GM19397 (cell line): ENCODE data around the gene NTRK1.
"Not testable (repeated sequence)": the region's sequence is repeated elsewhere in the genome, so short reads cannot be mapped to it uniquely, and the experiment has no call there.

ENCODE experiments used
- ATAC-seq: cut with Tn5 transposase; IDR thresholded peaks from one replicate; pipeline ENCODE4 v1.9.1; 2021; ENCODE audit warnings: mild to moderate bottlenecking, moderate library complexity; ENCODE audit not compliant: unreplicated experiment

NTRK1 gene

DNA sequence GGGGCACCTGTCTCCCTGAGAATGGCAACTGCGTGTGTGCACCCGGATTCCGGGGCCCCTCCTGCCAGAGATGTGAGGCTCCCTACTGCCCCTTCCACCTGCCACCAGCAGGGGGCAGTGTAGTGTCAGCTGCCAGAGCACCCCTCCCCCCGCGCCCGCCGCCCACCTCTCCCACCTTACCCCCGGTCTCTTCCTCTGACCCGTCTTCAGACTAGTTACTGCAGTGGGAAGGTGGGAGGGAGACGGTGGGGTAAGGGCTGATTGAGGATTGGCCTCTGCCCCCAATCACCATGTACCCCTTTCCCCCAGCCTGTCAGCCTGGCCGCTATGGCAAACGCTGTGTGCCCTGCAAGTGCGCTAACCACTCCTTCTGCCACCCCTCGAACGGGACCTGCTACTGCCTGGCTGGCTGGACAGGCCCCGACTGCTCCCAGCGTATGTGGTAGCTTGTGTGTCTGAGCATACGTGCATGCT lies 49.7 kb downstream of the NTRK1 start:
- ATAC-seq: no peak

DNA sequence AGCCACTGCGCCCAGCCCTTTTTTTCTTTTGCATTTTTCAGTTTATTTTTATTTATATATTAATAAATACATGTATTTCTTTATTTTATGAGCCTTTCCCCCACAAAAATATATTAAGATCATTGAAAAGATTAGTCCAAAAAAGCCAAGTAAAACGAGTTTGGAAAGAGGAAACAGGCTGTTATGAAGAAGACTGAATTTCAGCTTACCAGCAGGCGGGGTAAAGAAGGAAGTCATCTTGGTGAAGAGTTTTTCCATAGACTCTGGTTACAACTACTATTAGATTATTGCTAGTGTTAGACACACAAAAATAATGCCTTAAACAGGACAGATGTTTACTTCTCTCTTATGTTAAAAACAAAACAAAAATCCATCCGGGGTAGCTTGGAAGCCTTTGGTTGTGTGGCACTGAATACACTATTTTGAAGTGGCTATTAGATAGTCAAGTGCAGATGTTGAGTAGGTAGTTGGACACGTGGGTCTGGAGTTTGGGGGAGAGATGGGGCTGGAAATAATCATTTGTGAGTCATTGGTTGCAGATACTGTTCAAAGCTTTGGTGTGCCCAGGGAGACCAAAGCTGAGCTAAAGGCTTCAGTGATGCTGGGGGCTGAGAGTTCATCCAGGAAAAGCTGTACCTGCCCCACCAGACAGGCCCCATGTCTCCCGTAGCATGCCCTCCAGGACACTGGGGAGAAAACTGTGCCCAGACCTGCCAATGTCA lies 51.1 kb downstream of the NTRK1 start:
- ATAC-seq: no peak

DNA sequence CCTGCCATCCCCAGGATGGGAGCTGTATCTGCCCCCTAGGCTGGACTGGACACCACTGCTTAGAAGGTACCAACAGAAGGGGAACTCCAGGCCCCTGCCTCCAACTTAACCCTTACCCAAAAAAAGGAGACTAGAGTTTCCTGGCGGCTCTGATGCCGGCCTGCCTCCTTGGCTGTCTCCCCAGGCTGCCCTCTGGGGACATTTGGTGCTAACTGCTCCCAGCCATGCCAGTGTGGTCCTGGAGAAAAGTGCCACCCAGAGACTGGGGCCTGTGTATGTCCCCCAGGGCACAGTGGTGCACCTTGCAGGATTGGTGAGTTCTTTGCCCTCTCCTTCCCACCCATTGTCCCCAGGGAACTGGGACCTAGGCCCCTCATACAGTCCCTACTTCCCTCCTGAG lies 51.6 kb downstream of the NTRK1 start:
- no peak for ATAC-seq

DNA sequence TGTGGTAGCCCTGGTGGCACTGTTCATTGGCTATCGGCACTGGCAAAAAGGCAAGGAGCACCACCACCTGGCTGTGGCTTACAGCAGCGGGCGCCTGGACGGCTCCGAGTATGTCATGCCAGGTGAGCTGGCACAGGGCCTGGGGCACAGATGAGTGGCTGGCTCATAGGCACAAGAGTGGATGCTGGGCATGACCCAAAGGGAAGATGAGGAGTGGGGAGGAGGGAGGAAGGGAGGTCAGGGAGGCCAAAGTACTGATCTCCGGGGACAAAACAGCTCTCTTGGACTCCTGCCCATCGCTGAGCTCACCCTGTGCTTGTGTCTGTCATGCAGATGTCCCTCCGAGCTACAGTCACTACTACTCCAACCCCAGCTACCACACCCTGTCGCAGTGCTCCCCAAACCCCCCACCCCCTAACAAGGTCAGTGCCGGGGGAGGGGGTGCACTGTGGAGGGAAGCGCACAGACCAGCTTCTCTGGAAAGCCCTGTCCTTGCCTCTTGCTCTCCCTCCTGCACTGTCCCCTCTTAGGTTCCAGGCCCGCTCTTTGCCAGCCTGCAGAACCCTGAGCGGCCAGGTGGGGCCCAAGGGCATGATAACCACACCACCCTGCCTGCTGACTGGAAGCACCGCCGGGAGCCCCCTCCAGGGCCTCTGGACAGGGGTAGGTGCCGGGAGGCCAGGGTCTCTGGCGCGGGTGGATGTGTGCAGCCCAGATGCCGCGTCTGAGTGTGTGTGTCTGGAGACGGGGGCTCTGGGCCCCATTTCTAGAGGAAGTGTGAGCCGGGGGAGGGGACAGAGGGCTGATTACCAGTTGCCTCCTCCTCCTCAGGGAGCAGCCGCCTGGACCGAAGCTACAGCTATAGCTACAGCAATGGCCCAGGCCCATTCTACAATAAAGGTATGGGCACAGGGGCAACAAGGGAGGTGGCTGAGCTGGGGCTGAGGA lies 52.5 kb downstream of the NTRK1 start:
- ATAC-seq: no peak

DNA sequence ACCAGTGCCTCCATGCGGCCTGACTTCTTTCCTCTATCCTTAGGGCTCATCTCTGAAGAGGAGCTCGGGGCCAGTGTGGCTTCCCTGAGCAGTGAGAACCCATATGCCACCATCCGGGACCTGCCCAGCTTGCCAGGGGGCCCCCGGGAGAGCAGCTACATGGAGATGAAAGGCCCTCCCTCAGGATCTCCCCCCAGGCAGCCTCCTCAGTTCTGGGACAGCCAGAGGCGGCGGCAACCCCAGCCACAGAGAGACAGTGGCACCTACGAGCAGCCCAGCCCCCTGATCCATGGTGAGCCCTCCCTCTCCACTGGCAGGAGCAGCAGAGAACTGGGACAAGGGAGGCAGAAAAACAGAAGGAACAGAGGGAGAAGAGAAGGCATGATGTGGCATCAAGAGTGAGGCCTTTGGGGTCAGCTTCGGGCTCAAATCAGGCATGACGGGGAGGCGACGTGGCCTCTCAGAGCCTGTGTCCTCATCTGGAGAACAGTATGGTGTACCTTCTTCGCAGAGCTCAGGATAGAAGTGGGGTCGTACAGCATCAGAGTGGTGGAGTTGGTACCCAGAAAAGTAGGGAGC lies 53.2 kb downstream of the NTRK1 start:
- ATAC-seq: no peak

DNA sequence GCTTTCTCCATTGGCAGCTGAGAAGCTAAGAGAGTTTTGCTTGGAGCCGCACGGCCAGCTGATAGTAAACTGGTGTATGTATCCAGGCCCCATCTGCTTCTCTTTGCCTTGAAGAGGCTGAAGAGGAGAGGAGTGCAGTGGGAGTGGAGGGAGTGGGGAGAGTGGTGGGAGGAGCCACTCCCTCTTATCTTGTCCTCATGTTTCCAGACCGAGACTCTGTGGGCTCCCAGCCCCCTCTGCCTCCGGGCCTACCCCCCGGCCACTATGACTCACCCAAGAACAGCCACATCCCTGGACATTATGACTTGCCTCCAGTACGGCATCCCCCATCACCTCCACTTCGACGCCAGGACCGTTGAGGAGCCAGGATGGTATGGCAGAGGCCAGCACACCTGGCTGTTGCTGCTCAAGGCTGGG lies 53.8 kb downstream of the NTRK1 start:
- ATAC-seq: no peak

DNA sequence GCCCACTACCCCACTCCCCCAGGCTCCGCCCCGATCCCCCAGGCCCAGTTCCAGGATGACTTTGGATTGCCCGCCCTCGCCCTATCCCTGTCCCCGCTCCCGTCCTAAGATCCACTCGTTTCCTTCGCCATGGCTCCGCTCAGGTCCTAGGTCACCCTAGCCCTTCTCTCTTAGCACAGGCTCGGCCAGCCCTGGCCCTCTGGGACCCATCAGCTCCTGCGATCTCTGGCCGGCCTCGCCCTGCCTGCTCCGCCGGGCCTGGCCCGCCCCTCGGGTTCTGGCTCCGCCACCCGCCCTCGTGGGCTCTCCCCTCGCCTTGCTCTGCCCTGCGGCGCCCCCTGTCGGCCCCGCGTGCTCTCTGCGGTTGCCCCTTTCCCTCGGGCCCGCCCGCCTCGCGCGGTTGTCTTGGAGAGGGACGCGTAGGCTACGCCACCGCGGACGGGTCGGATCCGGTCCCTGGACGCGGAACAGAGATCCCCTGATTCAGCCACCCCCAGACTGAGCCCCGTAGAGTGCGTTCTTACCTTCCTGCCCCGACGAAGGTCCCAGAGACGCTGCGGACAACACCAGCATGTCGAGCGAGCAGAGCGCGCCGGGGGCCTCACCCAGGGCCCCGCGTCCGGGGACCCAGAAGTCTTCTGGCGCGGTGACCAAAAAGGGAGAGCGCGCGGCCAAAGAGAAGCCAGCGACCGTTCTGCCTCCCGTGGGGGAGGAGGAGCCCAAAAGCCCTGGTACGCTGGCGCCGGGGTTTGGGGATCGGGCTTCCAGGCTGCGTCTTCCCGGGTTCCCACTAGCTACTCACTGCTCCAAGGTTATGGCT lies 59.8 kb downstream of the NTRK1 start, which contains the start of gene LRRC71:
Gene LRRC71, plus strand, starts transcription at position 400 of the 820 bp plus-strand sequence. Its CDS starts 172 bp downstream, at position 572.
- no peak for ATAC-seq

DNA sequence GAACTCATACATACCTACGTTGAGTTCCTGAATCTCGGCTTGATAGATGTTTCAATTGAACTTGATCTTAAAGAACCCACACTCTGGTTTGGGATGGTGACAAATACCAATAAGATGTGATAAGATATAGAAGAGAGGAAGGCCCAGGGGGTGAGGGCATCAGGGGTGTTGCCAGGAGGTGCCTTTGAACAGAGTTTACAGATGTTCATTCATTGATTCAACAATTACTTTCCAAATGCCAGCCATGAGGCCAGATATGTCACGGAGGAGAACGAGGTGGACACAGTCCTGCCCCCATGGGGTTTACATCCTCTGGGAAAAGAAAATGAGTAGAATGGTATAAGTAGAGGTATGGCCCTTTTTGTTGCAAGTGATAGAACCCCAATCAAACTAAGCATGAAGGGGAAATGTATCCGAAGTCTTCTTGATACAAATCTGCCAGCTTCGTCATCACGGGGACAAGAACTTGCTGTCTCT lies 60.4 kb downstream of the NTRK1 start:
- ATAC-seq: no peak

DNA sequence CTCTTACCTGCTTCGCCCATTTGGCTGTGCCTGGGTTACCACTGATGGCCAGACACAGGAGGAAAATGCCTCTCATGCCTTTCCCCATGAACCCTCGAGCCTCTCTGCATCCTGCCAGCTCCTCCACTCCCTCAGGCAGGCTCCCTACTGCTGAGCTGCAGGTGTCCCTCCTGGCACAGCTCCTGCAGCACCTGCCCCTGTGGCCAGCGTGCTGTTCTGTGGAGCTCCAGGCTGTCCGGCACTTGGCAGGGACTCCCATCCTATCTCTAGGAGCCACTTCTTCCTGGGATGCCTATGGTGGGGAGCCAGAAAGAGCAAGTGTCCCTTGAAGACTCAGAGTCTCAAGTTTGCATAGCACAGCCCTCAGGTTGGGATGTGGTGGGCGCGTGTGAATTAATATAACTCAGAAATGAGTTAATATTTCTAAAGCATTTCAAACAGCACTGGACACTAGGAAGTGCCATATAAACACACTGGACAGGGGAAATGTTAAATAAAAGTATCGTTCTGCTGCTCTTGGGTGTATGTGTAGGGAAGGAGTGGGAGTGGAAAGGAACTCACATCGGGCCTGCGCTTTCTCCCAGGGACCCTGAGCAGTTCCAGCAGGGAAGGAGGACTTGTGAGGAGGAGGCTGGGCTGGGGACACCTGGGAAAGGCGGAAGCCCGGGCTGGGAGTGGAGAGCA lies 62.5 kb downstream of the NTRK1 start:
- no peak for ATAC-seq

DNA sequence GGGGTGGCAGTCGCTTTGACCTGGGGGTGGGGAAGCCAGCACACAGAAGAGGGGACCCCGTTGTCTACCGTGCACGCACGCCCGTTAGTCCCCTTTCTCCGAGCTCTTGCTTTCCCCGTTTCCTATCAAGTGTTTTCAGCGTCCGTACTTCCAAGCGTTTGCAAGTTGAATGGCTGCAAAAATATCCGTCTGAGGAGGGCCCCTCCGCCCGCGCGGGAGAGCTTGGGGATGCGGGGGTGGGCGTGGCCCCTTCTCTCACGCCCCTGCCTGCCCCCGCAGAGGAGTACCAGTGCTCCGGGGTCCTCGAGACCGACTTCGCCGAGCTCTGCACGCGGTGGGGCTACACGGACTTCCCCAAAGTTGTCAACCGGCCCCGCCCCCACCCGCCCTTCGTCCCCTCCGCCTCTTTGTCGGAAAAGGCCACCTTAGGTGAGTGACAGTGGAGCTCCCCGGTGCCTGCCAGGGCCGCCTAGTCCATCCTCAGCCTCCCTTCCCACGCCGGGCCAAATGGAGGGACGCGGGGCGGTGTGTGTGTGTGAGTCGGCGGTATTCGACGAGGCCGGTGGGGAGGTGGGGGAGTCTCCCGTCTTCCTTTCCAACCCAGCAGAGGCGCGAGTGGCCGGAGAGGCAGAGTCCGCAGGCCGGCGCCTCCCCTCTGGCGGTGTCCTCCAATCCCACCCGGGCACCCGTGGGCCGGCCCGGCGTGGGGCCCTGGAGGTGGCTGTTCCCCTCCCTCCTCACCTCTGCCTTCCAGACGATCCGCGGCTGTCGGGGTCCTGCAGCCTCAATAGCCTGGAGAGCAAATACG lies 63.2 kb downstream of the NTRK1 start:
- ATAC-seq: no peak

DNA sequence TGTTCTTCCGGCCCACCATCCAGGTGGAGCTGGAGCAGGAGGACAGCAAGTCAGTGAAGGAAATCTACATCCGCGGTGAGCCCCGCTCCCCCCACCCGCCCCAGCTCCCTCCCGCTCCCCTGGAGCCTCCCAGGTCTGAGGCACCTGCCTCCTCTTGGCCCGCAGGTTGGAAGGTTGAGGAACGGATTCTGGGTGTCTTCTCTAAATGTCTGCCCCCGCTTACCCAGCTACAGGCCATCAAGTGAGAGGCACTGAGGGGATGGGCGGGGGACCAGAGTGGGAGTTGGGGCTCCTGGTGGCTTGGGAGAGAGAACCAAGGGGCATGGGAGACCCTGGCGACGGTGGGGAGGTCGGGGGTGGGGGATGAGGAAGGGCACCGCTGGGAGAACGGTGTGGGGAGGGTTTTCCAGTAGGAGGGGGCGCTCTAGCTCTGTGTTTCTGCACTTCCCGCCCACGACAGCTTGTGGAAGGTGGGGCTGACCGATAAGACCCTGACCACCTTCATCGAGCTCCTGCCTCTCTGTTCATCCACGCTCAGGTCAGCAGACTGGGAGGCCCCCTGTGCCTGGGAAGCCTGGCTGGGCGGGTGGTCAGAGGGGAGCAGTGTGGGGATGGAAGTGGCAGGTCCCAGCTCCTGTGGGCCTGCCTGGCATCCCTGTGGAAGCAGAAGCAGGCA lies 64.0 kb downstream of the NTRK1 start:
- no peak for ATAC-seq

DNA sequence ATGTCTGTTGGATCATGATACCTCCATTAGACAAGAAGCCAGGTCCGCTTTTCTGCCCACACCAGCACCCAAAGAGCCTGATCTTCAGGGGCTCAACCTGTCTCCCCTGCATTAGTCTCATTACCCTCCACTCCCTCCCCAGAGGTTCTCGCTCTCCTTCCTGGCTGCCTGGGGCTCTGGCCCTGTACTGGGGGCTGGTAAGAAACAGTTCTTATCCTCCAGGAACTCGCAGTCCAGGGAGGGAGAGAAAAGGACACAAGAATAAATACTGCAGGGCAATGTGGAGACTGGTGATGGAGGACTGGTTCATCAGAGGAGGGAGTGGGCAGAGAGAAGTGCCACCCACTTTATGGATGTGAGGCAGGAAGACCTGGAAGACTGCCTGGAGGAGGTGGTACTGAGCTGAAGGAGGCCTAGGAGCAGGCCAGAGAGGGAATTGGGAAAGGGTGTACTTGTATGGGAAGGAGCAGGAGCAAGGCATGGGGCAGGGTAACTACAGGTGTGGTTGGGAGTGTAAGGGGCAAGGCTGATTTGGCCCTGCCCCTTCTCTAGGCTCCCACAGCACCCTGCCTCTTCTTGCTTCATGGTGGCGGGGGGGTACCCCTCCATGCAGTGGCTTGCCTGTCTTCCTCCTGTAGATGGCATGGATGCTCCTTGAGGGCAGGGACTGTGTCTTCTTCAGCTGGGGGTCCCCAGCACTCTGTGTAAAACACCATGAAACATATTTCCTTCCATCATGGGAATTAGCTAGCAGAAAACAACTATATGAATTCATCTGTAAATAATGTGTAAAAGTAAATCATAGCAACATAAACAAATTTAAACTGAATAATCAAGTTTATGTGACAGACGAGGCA lies 64.7 kb downstream of the NTRK1 start:
- no peak for ATAC-seq

DNA sequence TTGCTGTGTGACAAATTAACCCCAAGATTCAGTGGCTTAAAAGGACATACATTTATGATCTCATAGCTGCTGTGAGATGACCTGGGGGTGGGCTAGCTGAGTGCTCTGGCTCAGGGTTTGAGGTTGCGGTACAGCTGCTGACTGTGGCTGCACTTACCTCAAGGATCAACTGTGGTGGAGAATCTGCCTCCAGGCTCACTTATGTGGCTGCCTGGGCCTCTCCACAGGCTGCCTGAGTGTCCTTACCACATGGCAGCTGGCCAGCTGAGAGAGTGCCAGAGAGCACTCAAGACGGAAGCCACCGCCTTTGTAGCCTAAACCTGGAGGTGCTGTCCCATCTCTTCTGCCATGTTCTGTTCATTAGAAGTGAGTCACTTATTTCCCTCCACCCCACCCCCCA lies 65.5 kb downstream of the NTRK1 start:
- no peak for ATAC-seq

DNA sequence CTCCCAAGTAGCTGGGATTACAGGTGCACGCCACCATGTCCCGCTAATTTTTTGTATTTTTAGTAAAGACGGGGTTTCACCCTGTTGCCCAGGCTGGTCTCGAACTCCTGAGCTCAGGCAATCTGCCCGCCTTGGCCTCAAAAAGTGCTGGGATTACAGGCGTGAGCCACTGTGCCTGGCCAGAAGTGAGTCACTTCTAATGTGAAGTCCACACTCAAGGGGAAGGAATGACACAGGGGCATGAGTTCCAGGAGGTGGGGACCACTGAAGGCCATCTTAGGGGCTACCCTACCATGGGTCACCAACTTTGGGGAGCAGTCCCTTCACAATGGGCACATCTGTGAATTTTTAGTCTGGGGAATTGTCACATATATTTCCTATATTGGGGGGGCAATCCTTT lies 66.0 kb downstream of the NTRK1 start:
- not testable (repeated sequence) for ATAC-seq

DNA sequence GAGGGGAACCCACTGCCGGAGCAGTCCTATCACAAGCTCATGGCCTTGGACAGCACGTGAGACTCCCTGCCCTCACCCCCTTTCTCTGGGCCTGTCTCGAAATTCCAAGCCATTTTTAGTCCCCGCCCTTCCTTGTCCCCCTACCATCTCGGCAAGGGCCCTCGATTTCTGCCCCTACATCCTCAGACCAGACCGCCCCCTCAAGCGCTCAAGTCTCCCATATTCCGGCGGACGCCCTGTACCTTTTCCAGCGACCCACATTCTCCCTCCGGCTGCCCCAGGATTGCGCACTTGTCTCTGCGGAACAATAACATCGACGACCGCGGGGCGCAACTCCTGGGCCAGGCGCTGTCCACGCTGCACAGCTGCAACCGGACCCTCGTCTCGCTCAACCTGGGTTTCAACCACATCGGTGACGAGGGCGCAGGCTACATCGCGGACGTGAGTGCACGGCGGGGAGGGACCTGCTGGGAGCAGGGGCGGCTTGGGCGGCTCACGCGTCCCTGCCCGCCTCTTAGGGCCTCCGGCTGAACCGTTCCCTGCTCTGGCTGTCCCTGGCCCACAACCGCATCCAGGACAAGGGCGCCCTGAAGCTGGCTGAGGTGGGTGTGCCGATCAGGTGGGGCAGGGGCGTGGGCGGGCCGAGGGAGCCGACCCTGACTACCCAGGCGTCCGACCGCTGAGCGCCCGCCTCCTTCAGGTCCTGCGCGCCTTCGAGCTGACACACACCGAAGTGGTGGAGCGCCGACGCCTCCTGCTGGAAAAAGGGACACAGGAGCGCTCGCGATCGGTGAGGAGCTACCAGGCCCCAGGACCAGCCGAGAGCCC lies 66.8 kb downstream of the NTRK1 start:
- no peak for ATAC-seq

DNA sequence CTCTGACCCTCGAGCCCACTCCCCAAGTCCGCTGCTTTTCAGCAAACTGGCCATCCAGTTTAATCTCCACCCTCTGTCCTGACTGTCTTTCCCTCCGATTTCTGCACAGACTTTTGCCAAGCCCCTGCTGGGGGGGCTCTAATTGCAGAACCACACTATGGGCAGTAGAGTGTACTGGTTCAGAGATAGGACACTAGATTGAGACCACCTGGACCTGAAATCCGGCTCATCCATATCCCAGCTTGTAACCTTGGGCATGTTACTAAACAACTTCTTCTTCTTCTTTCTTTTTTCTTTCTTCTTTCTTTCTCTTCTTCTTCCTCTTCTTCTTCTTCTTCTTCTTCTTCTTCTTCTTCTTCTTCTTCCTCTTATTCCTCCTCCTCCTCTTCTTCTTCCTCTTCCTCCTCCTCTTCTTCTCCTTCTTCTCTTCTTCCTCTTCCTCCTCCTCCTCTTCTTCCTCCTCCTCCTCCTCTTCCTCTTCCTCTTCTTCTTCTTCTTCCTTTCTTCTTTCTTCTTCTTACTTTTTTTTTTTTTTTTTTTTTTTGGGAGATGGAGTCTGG lies 67.5 kb downstream of the NTRK1 start:
- no peak for ATAC-seq
